CD4-positive, alpha-beta T cell treated with Interleukin-15 for 4 hours (primary cell): ENCODE data around the gene ALOX5AP.

Experiments used
- DNase-seq: peaks from one replicate; pipeline ENCODE4 v3.0.0-alpha.2; 2020; ENCODE audit warnings: low spot score

Gene ALOX5AP

DNA sequence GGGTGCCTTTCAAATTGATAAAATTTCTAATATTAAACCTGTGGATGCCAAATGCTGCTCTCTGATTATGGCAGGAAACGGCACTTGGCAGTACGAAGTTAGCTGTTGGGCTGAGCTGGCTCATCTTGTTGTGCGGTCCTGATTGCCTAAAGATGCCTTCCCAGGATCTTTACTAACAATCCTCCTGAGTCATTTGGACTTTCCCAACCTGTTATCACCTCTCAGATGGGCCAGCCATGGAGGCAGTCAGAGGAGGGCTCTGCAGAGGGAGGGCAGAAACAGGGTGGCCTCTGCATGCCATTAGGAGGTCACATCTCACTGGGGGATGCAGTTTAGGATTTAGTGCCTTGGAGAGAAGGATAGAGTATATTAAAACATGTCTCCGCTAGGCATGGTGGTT lies 27.3 kb downstream of the ALOX5AP start:
- no peak for DNase-seq

DNA sequence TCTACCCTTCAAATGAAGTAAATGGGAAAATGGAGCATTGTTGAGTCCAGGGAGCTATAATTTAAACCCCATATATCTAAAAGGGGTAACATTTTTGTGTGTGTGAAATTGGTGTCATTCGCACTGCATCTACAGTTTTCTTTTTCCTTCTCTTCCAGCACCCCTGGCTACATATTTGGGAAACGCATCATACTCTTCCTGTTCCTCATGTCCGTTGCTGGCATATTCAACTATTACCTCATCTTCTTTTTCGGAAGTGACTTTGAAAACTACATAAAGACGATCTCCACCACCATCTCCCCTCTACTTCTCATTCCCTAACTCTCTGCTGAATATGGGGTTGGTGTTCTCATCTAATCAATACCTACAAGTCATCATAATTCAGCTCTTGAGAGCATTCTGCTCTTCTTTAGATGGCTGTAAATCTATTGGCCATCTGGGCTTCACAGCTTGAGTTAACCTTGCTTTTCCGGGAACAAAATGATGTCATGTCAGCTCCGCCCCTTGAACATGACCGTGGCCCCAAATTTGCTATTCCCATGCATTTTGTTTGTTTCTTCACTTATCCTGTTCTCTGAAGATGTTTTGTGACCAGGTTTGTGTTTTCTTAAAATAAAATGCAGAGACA lies 28.6 kb downstream of the ALOX5AP start:
- no peak for DNase-seq

DNA sequence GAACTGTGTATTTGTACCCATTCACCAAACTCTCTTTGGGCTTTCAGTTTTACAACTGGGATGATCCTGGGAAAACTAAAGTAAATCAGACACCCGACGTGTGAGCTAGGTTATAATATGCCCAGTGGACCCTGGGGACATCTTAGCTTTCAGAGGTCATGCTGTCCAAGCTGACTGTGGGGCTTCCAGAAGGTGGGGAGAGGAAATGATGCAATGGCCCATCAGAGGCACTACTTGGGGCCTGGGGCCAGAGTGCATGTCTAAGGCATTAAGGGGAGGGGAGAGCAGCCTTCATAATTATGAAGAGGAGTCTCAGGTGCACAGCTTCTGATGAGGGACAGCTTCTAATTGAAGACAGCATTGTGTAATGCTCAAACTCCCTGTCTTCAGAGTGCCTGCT lies 30.9 kb downstream of the ALOX5AP start:
- no peak for DNase-seq

DNA sequence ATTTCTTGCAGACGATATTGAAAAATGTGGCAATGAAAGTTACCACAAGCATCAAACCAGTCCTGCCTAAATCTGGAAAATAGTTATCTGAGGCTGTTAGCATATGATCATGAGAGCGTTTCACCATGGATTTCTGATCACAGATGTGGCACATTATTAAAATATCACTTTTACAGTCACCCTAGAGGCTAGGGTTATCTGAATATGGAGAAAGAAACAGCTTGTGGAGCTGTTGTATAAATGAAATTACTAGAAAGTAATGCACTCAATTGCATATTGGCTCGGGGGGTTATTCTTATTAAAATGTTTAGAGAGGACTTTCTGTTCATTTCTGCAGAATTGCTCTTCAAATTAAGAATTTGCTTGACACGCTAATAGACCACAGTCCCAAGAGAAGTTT lies 35.6 kb downstream of the ALOX5AP start:
- DNase-seq = no peak

DNA sequence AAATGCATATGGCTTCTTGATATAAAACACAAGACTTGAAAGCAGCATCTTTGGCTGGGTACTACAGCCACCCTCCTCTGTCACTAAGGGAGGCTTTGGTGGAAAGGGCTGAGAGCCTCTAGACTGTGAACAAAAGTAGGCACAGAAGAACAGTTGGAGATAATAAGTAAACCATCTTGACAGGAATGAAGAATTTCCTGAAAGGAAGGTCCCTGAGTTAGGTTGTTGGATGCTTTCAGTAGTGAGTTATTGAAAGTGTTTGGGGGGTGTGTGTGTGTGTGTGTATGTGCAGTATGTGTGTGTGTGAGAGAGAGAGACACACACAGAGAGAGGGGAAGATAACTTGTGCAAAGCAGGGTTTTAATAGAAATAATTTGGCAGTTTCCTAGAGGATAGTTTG lies 38.2 kb downstream of the ALOX5AP start:
- no peak for DNase-seq

DNA sequence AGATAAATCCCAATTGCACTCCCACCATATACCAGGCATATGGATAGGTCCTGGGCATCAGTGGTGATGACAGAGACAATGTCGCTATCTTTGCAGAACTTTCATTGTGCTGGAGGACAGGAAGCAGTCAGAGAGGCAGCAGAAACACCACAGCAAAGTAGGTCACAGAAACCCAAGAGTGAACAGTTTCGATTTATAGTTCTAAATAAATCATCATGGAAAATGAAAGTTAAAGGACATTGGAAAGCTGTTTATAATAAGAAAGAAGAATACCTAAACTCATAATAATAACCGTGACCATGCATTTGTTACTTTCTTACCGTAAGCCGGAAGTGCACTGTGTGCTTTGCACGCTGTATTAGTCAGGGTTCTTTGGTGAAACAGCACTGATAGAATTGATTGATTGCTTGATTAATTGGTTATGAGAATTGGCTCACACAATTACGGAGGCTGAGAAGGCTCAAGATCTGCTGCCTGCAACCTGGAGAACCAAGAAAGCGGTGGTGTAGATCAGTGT lies 38.9 kb downstream of the ALOX5AP start:
- DNase-seq = peak; percentile 37

DNA sequence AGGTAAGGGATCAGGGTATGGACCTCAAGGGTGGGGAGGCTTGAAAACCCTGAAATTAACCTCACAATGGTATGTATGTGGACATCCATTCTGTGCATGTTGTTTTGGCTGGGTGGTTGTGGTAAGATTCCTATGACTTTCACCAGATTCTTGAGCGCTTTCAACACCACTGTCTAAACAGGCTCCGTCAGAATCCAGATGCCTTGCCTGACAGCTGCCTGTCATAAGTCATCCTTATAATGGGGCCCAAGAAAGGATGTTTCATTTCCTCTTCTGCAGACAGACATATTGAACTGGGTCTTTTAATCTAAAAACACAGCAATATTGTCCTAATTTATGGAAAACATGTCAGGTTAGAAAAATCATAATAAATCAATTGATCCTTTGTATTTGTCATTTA lies 41.3 kb downstream of the ALOX5AP start:
- DNase-seq = no peak

DNA sequence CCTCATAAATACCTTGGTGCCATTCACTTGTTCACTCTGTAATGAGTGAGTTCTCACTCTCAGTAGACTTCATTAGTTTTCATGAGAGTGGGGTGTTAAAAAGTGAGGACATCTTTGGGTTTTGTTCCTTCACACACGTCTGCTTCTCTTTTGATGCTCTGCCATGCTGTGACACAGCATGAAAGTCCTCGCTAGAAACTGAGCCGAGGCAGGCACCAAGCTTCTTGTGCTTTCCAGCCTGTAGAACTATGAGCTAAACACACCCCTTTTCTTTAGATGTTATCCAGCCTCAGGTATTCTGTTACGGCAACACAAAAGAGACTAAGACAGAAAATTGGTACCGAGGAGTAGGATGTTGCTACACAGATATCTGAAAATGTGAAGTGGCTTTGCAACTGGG lies 43.7 kb downstream of the ALOX5AP start:
- DNase-seq = no peak

DNA sequence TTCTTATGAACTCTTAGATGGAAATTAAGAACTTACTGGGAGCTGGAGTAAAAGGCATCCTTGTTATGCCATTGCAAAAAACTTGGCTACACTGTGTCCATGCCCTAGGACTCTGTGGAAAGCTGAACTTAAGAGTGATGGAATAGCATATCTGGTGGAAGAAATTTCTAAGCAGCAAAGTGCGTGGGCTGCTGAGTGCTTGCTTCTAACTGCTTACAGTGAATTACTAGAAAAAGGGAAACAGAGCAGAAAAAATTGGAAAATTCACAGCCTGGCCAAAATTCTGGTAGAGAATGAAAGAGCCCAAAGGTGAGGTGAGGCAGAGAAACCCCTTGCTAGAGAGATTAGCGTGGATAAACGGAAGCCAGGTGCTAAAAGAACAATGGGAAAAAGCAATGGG lies 44.3 kb downstream of the ALOX5AP start:
- no peak for DNase-seq

DNA sequence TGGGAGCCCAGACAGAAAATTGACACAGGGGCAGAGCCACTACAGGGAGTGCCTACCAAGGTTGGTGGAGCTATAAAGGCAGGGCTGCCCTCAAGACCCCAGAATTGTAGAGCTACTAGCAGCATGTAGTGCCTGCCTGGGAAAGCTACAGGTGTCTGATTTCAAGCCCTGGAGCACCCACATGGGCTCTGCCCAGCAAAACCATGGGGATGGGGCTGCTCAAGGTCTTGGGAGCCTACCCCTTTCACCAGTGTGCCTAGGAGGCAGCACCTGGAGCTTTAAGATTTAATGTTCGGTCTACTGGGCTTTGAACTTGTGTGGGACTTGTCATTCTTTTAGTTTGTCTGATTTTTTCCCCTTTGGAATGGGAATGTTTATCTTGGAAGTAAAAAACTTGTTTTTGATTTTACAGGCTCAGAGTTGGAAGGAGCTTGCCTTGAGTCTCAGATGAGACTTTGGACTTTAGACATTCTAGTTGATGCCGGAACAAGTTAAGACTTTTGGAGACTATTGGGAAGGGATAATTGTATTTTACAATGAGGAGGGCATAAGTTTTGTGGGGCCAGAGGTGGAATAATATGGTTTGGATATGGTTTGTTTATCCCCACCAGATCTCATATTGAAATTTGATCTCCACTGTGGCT lies 45.1 kb downstream of the ALOX5AP start:
- DNase-seq = no peak

DNA sequence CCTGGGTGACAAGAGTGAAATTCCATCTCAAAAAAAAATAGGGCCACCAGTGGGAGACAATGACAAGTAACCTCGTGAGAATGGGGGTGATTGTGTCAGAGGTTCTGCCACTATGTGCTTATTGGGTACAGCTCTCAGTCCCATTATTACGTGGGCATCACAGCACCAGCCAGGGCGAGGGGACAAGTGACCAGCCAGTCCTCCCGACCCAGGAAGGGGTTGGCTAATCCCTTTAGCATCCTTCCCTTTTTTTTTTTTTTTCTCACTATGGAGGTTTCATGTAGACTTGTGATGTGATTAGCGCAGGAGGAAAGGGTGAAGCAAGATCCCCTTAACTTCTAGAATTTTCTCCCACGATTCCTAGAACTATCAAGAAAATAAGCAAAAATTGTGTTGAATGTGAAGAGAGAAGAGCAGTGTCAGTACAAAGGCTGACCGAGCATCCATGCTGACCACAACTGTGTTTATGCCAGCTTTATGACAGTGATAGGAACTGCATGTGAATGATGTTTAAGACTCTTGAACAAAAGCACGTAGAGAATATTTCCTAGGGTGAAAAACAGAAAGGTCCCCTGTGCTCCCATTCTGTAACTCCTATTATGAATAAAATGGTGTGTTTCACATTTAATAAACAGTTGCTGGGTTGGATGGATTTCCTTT lies 50.0 kb downstream of the ALOX5AP start:
- no peak for DNase-seq

DNA sequence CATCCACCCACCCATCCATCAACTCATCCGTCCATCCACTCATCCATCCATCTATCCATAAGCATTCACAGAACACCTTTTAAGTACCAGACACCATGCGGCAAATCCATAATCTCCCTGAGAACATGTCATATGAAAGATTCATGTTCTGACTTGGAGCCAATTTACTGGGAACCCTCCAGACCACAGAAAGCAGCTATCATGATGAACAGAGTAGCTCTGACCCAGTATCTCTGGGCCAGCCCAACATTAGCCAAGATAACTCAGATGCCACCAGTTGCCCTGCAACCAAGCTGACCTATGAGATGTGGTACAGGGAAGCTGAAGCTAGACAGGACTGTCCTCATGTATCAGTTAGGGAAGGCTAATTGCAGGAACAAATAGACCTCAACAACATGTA lies 51.3 kb downstream of the ALOX5AP start:
- DNase-seq = no peak

DNA sequence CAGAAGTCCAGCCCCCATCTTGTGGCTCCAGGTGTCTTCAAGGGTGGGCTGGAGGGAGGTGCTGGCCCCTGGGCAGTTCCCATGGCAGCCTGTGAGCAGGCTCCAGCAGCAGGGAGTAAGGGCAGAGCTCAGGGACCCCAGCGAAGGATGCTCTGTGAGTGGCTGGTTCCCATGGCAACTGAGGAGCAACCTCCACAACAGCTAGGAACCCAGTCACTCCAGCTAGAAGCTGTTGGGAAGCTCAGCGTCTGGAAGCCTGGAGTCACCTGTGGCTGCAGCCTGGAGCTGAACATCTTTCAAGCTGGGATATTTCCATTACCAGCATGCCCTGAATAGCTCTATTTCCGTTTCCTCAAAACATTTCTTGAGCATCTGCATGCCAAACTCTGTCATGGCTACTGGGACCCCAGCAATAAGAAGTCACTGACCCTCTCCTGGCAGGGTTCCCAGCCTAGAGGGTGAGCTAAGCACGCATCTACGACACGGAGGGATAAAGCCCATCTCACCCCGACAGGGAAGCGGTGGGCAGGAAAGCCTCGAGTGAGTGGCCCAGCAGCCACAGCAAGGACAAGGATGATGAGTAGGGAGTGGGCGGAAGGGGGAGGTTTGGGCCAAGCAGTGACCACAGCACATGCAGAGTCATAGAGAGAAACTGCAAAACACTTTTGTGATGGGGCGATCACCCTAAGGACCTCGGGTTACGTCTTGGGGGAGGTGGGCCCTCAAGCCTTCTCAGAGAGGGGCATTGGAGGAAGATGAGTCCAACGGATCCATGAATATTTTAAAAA lies 52.6 kb downstream of the ALOX5AP start:
- no peak for DNase-seq

DNA sequence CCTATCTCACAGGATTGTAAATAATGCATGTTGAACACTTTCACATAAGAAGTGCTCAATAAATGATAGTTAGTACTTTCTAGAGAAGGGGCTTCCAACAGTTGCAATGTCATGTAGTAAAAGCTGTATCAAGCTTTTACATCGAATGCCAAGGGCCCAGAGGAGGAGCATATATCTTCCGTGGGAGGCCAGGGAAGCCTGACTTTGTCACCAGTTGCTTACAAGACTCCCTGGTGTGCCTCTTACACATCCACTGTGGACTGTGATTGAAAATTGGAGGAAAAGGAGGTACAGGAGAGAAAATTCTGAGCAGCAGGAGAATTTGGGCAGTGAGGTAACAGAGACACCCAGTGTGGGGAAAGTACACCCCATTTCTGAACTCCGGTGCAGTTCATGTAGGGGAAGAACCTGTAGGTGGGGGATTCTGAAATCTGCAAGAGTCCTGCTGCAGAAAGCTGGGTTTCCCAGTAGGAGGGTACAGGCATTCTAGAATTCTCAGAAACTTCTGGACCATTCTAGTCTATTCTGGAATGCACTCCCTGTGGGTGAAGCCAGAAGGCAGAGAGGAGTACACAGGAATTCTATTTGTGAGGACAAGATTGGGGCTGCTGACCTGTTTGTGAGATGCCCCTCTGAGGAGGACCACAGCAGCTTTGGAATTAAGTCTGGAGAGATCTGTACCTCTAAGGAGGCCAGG lies 54.0 kb downstream of the ALOX5AP start:
- DNase-seq = no peak

DNA sequence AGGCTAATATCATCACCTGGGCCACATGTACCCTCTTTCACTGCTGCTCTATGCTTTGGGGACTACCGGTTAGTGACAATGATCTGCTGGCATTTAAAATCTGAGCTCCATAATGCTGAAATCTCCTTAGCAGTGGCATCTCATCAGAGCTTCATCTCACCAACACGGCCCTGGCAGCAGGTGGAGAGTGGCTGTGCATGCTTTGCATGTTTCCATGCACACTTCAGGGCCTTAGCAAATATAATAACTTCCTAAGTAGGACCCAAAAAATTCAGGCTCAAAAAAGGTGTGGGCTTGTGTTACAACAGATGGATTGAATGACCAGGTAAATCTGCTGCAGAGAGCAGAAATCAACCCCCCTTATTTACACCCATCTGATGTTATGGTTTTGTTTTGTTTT lies 55.2 kb downstream of the ALOX5AP start:
- no peak for DNase-seq

DNA sequence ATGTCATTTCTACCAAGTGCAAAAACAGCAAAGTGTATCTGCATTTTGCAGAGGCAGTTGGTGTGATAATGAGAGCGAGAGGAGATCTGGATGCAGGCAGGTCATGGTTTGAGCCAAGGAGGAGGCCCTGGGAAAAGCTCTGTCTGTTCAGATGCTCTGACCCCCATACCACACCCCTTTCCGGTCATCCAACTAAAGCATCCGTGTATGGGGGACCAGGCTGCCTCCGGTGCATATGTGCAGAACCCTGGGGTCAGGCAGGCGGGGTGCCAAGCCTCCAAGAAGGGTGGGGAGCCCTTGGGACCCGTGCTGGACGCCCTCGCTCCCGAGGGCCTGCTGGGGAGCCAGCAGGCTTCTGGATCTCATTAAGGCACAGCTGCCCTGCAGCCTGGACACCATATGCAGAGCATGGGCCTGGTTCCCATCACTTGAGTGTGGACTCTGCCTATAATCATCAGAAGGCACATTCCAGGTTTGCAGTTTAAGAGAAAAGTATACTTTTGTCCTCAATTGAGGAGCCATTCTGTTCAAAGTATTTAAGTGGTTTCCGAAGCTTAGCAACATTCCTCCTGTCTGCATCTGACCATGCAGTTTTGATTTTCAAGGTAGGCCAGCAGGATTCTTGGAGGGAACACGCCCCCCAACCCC lies 56.1 kb downstream of the ALOX5AP start:
- DNase-seq = no peak

DNA sequence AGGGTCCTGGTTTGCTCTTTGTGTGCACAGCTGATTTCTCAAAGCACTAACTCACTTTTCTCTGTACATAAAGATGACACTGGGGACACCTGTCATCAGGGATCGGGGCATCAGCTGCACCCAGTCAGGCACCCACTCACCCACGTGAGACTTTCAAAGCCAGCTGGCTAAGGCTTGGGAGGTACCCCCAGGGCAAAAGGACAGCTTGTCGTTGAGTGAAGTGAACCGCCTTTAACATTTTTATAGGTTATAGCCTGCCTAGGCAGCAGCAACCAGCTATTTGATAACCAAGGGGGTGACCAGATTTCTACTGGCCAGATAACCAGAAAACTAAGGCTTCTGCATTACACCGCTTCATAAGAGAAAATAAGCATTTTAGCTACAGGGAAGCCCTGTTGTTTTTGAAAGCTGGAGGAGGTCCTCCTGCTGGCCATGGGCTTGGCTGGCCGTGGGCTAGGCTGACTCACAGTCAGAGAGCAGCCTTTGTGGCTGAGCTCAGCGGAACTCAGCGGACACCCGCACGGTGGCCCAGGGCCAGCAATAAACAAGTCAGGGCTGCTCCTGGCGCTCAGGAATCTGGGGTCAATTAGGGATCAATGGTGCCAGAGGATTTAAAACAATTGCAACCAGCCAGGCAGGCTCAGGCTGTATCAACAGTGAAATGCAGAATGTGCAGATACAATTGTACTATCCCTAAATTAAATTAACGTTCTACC lies 57.1 kb downstream of the ALOX5AP start:
- DNase-seq = no peak

DNA sequence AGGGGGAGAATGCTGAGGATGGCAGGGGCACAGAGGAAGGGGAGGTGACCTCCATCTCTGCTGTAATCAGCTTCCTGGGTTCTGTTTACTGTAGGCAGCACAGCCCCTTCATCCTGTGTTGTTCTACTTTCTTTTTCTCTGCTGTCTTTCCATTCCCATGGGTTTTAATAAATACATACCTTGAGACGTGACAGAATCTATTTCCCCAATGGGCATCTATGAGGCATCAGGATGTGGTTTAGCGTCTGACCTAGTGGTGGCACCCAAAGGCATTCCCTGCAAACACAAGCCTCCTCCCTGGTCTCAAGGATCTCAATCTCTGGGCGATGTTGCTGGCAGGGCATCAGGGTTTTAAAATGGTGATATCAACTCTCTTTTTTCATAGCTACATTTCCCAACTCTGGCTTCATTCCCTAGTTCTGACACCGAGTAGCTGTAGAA lies 60.8 kb downstream of the ALOX5AP start:
- no peak for DNase-seq

DNA sequence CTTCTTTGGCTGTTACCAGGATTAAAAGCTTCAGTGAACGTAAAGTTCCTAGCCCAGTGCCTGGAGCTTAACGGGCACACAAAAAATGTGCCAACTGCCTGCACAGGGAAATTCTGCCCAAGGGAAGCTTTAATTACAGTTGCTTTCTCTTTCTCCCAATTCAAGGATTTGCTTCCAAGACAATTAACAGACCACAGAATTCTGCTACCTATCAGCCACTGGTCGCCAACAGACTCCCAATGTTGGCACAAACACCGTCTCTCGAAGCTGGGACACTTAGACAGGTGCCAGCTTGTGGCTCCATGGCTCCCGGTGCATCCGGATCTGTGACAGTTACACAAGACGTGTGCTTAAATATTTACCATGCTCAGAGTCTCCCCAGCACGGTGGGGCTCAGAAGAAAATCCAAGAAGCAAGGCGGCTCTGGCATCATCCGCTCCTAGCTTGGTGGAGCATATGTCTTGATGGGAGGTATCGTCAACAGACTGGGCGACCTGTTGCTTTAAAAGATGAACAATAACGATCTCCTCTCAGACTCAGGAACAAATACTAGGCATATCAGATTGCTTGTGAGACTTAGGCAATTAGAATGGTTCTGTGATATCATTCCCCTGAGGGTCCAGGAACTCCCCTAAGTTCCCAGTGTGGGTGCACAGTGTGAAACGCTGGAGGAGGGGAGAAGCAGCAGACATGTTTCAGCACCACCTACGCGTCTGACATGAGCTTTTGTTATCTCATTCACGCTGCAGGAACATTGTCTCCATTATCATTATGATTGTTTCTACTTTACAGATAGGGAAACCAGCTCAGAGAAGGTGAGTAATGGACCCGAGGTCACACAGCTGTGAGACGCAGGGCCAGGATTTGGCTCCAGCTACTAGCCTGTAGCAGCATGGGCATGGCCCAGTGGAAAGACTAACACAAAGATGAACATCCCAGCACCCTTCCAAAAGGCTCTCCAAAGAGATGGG lies 61.6 kb downstream of the ALOX5AP start:
- DNase-seq = no peak
